OCI-LY7 (cell line): ENCODE measurements around the gene DMD. TPM values are rescaled to one million over a fixed set of nuclear protein-coding genes. Genes with fewer than 3 reads are reported as not detected.

Experiments used
- BruUV-seq: library from RNA; stranded (reverse); fragments of 400-500 nt; replicated peaks from 2 replicates; lab custom pipeline; 2021; lab: Mats Ljungman, UMichigan
- CTCF ChIA-PET: fragments of 300-600 bp; sonication (Branson Sonifier 250); formaldehyde crosslinking; loops from one replicate; lab custom pipeline; 2022; ENCODE audit warnings: antibody characterized with exemption; ENCODE audit not compliant: unreplicated experiment; lab: Charles Lee
- POLR2A ChIA-PET: fragments of 300-600 bp; sonication (Branson Sonifier 250); formaldehyde crosslinking; loops from one replicate; lab custom pipeline; 2022; ENCODE audit warnings: antibody characterized with exemption; lab: Charles Lee
- DNase-seq: peaks from one replicate; pipeline ENCODE4 v3.0.0-alpha.2; 2015; ENCODE audit warnings: low spot score
- H2AFZ ChIP-seq: fragments of 200-600 bp; sonication (generic), shearing (Covaris generic); 2 replicates; pipeline ENCODE4 v1.6.1; 2014; ENCODE audit warnings: mild to moderate bottlenecking, antibody characterized with exemption, low read length, moderate library complexity
- H3K27ac ChIP-seq: fragments of 200-600 bp; sonication (generic); 2 replicates; pipeline ENCODE4 v1.5.1; 2014; ENCODE audit warnings: mixed run types, low read depth, mild to moderate bottlenecking, moderate library complexity, low read length, inconsistent platforms; ENCODE audit not compliant: poor library complexity, severe bottlenecking
- H3K36me3 ChIP-seq: fragments of 200-600 bp; sonication (generic); 2 replicates; pipeline ENCODE4 v1.6.1; 2014; ENCODE audit warnings: mild to moderate bottlenecking, antibody characterized with exemption, low read length, moderate library complexity, mixed read lengths; ENCODE audit not compliant: insufficient read depth
- H3K4me1 ChIP-seq: fragments of 200-600 bp; sonication (generic); 2 replicates; pipeline ENCODE4 v1.5.1; 2014; ENCODE audit warnings: mild to moderate bottlenecking, low read length; ENCODE audit not compliant: insufficient read depth, poor library complexity, severe bottlenecking
- H3K4me2 ChIP-seq: fragments of 200-600 bp; sonication (generic); 2 replicates; pipeline ENCODE4 v1.6.1; 2014; ENCODE audit warnings: mild to moderate bottlenecking, low read length
- H3K4me3 ChIP-seq: fragments of 200-600 bp; sonication (generic); 2 replicates; pipeline ENCODE4 v1.5.1; 2014; ENCODE audit warnings: mild to moderate bottlenecking, low read depth, low read length; ENCODE audit not compliant: poor library complexity, severe bottlenecking
- H3K79me2 ChIP-seq: fragments of 200-600 bp; sonication (generic); 2 replicates; pipeline ENCODE4 v1.6.1; 2016; ENCODE audit warnings: low read depth, mild to moderate bottlenecking, low read length, moderate library complexity, mixed read lengths; ENCODE audit not compliant: insufficient read depth
- H3K9me2 ChIP-seq: fragments of 200-600 bp; sonication (generic); 2 replicates; pipeline ENCODE4 v1.6.1; 2016; ENCODE audit warnings: mild to moderate bottlenecking, low read length, mixed read lengths; ENCODE audit not compliant: insufficient read depth
- H3K9me3 ChIP-seq: fragments of 200-600 bp; sonication (generic); 2 replicates; pipeline ENCODE4 v1.6.1; 2014; ENCODE audit warnings: mild to moderate bottlenecking, mixed run types, low read length, mixed read lengths
- H4K20me1 ChIP-seq: fragments of 200-600 bp; sonication (generic); 2 replicates; pipeline ENCODE4 v1.6.1; 2014; ENCODE audit warnings: mild to moderate bottlenecking, antibody characterized with exemption, low read length, moderate library complexity, mixed read lengths; ENCODE audit not compliant: insufficient read depth
- EZH2phosphoT487 ChIP-seq: fragments of 200-600 bp; sonication (generic); IDR thresholded peaks from 2 replicates; pipeline ENCODE4 v1.6.1; 2018; ENCODE audit warnings: low read depth, borderline replicate concordance, mild to moderate bottlenecking, mixed run types, antibody characterized with exemption, low read length, moderate library complexity, mixed read lengths
- intact Hi-C: fragments of 100-400 bp; cut with micrococcal nuclease; formaldehyde crosslinking; loops from one replicate; pipeline ENCODE4 v1.10.0; 2022; ENCODE audit not compliant: unreplicated experiment
- total RNA-seq, 2 experiments: library from RNA; depleted of rRNA in 1 of 2; stranded (reverse); fragments of >200 nt in 1 of 2; shearing (Covaris generic) in 1 of 2; gene quantifications; 2 replicates each; pipeline ENCODE4 v1.2.3, GENCODE V29; 2014 to 2022
- TF ChIP-seq, protein P1 (sequence below): fragments of 200-600 bp; sonication (generic); conservative IDR thresholded peaks from 2 replicates; pipeline ENCODE4 v1.5.1; 2014; ENCODE audit warnings: mild to moderate bottlenecking, antibody characterized with exemption, low read length, moderate library complexity, mixed read lengths

Gene DMD
- total RNA-seq, 2 experiments from 2014 or later, result 20.5 to 61.4 TPM

DNA sequence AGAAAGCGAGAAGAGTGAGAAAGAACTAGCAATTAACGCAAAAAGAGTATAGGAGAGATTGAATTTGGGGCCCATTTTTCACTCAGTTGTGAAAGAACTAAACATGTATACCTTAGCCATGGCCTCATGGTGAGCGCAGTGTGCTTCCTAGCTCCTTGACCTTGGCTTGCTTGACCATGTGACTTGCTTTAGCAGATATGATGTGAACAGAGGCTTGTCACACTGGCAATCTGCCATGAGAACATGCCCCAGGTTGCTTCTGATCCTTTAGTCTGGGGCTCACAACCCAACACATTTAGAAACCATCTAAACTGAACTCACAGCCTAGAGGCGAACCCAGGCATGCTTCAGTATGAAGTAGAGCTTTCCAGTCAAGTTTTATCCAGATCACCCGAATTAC is 1879.4 kb downstream of the DMD start:
- H2AFZ ChIP-seq, result no peak overlapping the region
- no peaks in the 10 kb centered on the region for H3K4me1 ChIP-seq
- no peak overlapping the region for H3K27ac ChIP-seq
- H3K4me2 ChIP-seq, result no peak overlapping the region
- H3K9me3 ChIP-seq, result no peaks in the 10 kb centered on the region
- no peak for TF ChIP-seq EZH2phosphoT487
- intact Hi-C loops, result no loop called here
- no peak overlapping the region for H3K4me3 ChIP-seq
- CTCF ChIA-PET, result no interaction called here
- no peak for DNase-seq
- H3K79me2 ChIP-seq, result no peaks in the 10 kb centered on the region
- no peaks in the 10 kb centered on the region for H3K36me3 ChIP-seq
- H4K20me1 ChIP-seq, result no peaks in the 10 kb centered on the region
- H3K9me2 ChIP-seq, result no peaks in the 10 kb centered on the region
- BruUV-seq, result no TSS peak
- POLR2A ChIA-PET, result interaction anchor here (1.6 kb wide), 1 partner anchor 8 kb away, joined by 6 read pairs; no protein-coding TSS in a partner anchor

DNA sequence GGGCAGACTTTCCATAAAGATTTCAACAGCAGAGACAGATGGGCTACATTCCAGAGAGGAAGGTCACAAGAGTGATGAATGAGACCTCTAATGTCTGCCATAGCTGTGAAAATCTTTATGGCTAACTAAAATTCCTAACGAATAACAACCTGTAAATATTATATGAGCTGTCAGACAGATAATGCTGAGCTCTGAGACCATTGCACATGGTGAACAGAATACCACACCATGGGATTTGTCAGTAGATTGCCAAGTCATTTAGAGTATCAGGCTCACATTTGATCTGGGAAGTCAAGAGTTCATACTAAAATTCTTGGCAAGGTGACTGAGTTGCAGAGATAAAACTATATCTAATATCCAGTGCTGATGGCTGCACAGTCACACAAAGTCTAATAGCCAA is 1880.3 kb downstream of the DMD start:
- H3K9me3 ChIP-seq, result no peaks in the 10 kb centered on the region
- intact Hi-C loops, result no loop called here
- BruUV-seq, result no TSS peak
- ChIA-PET CTCF (no interaction called here), POLR2A (no interaction called here)
- DNase-seq, result no peak
- no peak for TF ChIP-seq EZH2phosphoT487
- TF ChIP-seq, protein P1, sequence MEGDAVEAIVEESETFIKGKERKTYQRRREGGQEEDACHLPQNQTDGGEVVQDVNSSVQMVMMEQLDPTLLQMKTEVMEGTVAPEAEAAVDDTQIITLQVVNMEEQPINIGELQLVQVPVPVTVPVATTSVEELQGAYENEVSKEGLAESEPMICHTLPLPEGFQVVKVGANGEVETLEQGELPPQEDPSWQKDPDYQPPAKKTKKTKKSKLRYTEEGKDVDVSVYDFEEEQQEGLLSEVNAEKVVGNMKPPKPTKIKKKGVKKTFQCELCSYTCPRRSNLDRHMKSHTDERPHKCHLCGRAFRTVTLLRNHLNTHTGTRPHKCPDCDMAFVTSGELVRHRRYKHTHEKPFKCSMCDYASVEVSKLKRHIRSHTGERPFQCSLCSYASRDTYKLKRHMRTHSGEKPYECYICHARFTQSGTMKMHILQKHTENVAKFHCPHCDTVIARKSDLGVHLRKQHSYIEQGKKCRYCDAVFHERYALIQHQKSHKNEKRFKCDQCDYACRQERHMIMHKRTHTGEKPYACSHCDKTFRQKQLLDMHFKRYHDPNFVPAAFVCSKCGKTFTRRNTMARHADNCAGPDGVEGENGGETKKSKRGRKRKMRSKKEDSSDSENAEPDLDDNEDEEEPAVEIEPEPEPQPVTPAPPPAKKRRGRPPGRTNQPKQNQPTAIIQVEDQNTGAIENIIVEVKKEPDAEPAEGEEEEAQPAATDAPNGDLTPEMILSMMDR, result no peak
- no peaks in the 10 kb centered on the region for H4K20me1 ChIP-seq
- H2AFZ ChIP-seq, result no peak overlapping the region
- H3K4me2 ChIP-seq, result no peak overlapping the region
- H3K4me3 ChIP-seq, result no peak overlapping the region
- no peak overlapping the region for H3K27ac ChIP-seq
- H3K79me2 ChIP-seq, result no peaks in the 10 kb centered on the region
- no peaks in the 10 kb centered on the region for H3K9me2 ChIP-seq
- no peaks in the 10 kb centered on the region for H3K4me1 ChIP-seq
- H3K36me3 ChIP-seq, result no peaks in the 10 kb centered on the region

DNA sequence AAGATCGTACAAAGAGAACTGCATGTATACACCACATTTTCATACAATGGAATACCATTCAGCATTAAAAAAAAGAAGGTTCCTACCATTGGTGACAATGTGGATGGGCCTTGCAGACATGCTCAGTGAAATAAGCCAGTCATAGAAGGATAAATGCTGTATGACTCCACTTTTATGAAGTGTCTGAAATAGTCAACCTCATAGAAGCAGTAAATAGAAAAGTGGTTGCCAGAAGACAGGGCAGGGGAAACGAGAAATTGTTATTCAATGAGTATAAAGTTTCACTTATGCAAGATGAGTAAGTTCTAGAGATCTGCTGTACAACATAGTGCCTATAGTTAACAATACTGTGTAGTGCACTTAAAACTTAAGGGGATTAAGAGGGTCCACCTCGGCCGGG is 1882.1 kb downstream of the DMD start:
- no peaks in the 10 kb centered on the region for H4K20me1 ChIP-seq
- BruUV-seq, result no TSS peak
- ChIA-PET CTCF (no interaction called here), POLR2A (no interaction called here)
- no peaks in the 10 kb centered on the region for H3K79me2 ChIP-seq
- H3K4me2 ChIP-seq, result no peak overlapping the region
- H3K4me3 ChIP-seq, result no peak overlapping the region
- DNase-seq, result no peak
- H2AFZ ChIP-seq, result no peak overlapping the region
- no peaks in the 10 kb centered on the region for H3K9me3 ChIP-seq
- intact Hi-C loops, result no loop called here
- no peaks in the 10 kb centered on the region for H3K4me1 ChIP-seq
- no peak overlapping the region for H3K27ac ChIP-seq
- no peaks in the 10 kb centered on the region for H3K9me2 ChIP-seq
- TF ChIP-seq, protein P1, result no peak
- TF ChIP-seq EZH2phosphoT487, result no peak
- H3K36me3 ChIP-seq, result no peaks in the 10 kb centered on the region
